Left ventricle myocardium inferior (tissue), 1 donor: ENCODE measurements around the gene C1QTNF3. TPM values are rescaled to one million over a fixed set of nuclear protein-coding genes. Genes with fewer than 3 reads are reported as not detected.

Experiments
- DNase-seq: peaks from one replicate; pipeline ENCODE4 v3.0.0-alpha.2; 2020
- H3K27ac ChIP-seq: fragments of 200-600 bp; replicated peaks from 2 replicates; pipeline ENCODE4 v1.8.0; 2021
- H3K27me3 ChIP-seq: fragments of 200-600 bp; 2 replicates; pipeline ENCODE4 v1.8.0; 2021; ENCODE audit warnings: low read depth
- H3K36me3 ChIP-seq: fragments of 200-600 bp; 2 replicates; pipeline ENCODE4 v1.8.0; 2021
- H3K4me1 ChIP-seq: fragments of 200-600 bp; 2 replicates; pipeline ENCODE4 v1.8.0; 2021
- H3K4me3 ChIP-seq: fragments of 200-600 bp; 2 replicates; pipeline ENCODE4 v1.8.0; 2021; ENCODE audit warnings: mild to moderate bottlenecking, moderate library complexity
- H3K9me3 ChIP-seq: fragments of 200-600 bp; replicated peaks from 2 replicates; pipeline ENCODE4 v1.8.0; 2021
- CTCF ChIP-seq: fragments of 200-600 bp; IDR thresholded peaks from 2 replicates; pipeline ENCODE4 v1.8.0; 2021; ENCODE audit warnings: antibody characterized with exemption, mild to moderate bottlenecking, borderline replicate concordance
- intact Hi-C: fragments of 100-400 bp; cut with micrococcal nuclease; formaldehyde crosslinking; loops from one replicate; pipeline ENCODE4 v1.11.0; 2022
- total RNA-seq: library from RNA; stranded (reverse); fragmentation: NEBNext Ultra II Directional; extraction: Animal tissue kit (Norgen Biotek cat#: 25700); gene quantifications from one replicate; pipeline ENCODE4 v1.2.1, GENCODE V29; 2021
- donor health status: DM: no; HTN: yes; CAD: no; lungs with severe emphysema.

The C1QTNF3 gene
- total RNA-seq, 1 donor from 2014 or later, result 0.49 TPM

DNA sequence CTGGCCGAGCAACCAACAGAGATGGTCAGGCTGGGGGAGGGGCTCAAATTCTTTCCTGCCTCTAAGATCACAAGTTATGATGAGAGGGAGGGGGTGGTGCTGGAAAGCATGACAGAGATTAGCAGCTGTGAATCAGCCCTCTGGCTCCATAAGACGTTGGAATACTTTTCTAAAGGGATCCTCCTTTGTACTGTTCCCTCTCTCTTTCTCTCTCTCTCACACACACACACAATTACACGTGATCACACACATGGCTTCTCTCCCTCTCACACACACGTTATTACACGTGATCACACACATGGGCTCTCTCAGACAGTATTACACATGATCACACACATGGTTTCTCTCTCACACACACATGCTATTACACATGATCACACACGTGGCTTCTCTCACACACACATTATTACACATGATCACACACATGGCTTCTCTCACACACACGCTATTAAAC, 58.3 kb downstream of the C1QTNF3 start, which contains the start of gene SLC45A2:
Gene SLC45A2, minus strand, starts transcription at position 23 of the 454 bp plus-strand sequence. CDS start 110 bp downstream, outside the sequence.
- Histone ChIP-seq H3K36me3 (peaks cover 28% of the 10 kb centered on the region), H3K27me3 (no peaks in the 10 kb centered on the region), H3K27ac (no peak within 1 kb of the TSS), H3K4me3 (no peak within 1 kb of the TSS), H3K4me1 (no peaks in the 10 kb centered on the region), H3K9me3 (no peaks in the 10 kb centered on the region)
- intact Hi-C loops, result no loop called here
- no peak for TF ChIP-seq CTCF
- DNase-seq, result no peak

DNA sequence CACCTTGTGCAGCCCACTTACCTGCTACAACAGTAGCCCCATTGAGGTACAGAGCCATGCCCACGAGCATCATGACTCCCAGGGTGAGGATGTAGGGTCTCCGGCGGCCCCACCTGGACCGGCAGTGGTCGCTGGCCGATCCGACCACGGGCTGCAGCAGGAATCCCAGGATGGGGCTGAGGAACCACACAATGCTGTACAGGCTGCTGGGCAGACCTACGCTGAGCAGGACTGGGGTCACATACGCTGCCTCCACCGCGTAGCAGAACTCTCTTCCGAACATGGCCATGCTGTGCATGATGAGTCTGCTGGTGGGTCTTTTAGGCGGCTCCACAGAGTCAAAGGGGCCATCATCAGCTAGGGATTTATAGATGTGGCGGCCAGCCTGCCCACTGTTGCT, 58.8 kb downstream of the C1QTNF3 start:
- H3K36me3 ChIP-seq, result peaks cover 27% of the 10 kb centered on the region
- H3K27ac ChIP-seq, result no peak overlapping the region
- H3K4me1 ChIP-seq, result no peaks in the 10 kb centered on the region
- H3K9me3 ChIP-seq, result no peaks in the 10 kb centered on the region
- no peaks in the 10 kb centered on the region for H3K27me3 ChIP-seq
- DNase-seq, result no peak
- intact Hi-C loops, result no loop called here
- no peak for TF ChIP-seq CTCF
- no peak overlapping the region for H3K4me3 ChIP-seq

DNA sequence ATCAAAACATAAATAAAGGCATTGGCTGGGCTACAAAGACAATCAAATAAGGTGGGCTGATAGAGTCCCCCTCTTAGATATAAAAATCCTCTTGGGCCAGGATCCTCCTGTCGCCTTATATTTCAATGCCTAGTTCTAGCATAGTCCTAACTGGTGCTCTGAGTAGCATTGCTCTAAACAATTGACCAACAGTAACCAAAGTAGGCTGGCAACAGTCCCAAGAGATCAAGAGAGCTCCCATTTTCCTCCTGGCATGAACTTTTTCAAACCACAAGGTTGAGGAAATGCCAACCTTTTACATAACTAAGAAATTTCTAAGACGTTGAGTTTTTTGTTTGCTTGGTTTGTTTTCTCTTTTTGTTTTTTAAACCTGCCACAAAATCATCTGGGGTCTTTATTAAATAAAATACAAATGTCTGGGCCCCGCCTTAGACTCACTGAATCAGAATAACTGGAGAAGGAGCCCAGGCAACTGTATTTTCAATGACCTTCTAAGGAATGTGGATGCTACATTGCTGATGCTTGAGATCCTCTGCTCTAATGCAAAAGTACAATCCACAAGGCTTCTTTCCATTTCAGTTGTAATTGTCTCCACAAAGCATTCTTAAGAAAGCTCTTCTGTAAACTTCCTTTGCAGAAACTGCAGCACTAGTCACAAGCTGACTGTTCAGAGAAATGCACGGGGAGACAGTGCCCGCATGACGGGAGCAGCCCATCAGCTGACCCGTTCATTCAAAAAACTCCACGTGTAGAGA, 61.4 kb downstream of the C1QTNF3 start:
- Histone ChIP-seq H3K27ac (no peak overlapping the region), H3K27me3 (no peaks in the 10 kb centered on the region), H3K4me1 (no peaks in the 10 kb centered on the region), H3K9me3 (no peaks in the 10 kb centered on the region), H3K36me3 (peaks cover 2% of the 10 kb centered on the region), H3K4me3 (no peak overlapping the region)
- no peak for DNase-seq
- intact Hi-C loops, result no loop called here
- TF ChIP-seq CTCF, result no peak

DNA sequence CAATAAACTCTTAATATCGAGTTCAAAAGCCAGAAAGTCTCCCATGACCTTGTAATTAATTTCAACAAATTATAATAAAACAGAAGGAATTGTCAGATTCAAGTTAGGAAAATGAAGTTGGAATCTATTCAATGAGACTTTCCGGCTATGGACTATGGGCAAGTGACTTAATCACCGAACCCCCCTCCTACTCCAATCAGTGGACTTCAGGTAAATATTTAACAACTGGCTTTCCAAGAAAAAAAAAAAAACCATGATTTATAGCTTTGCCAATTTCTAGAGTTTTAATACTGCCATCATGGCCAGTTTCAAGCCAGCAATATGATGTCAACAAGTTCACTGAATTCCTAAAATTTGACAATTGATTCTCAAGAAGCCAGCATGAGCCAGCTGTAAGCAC, 63.0 kb downstream of the C1QTNF3 start:
- Histone ChIP-seq H3K9me3 (no peaks in the 10 kb centered on the region), H3K27ac (no peak overlapping the region), H3K4me1 (peaks cover 4% of the 10 kb centered on the region), H3K27me3 (no peaks in the 10 kb centered on the region), H3K36me3 (no peaks in the 10 kb centered on the region), H3K4me3 (no peak overlapping the region)
- DNase-seq, result no peak
- TF ChIP-seq CTCF, result no peak
- intact Hi-C loops, result no loop called here

GRCh38 chr5:33978306-33978705, 64.7 kb downstream of the C1QTNF3 start:
- Histone ChIP-seq H3K27ac (no peak overlapping the region), H3K4me3 (no peak overlapping the region), H3K27me3 (no peaks in the 10 kb centered on the region), H3K9me3 (no peaks in the 10 kb centered on the region), H3K36me3 (no peaks in the 10 kb centered on the region), H3K4me1 (peaks cover 12% of the 10 kb centered on the region)
- TF ChIP-seq CTCF, result no peak
- DNase-seq, result no peak
- intact Hi-C loops, result no loop called here
